Mesenchymal stem cell (in vitro differentiated cells and primary cell): ENCODE results near the gene TENM3.

Experiments used
- DNase-seq: peaks from one replicate; pipeline ENCODE4 v3.0.0-alpha.2; 2013
- H2AFZ ChIP-seq: one replicate; pipeline ENCODE4 v1.6.1; 2013; ENCODE audit warnings: low read depth, mild to moderate bottlenecking, control low read depth, inconsistent platforms, low read length, moderate library complexity
- H2AK5ac ChIP-seq: 2 replicates; pipeline ENCODE4 v1.6.1; 2013; ENCODE audit warnings: low read length, moderate library complexity, mild to moderate bottlenecking, inconsistent platforms; ENCODE audit not compliant: severe bottlenecking
- H2BK120ac ChIP-seq: one replicate; pipeline ENCODE4 v1.6.1; 2013; ENCODE audit warnings: low read depth, mild to moderate bottlenecking, inconsistent platforms, low read length, moderate library complexity
- H2BK12ac ChIP-seq, 2 experiments: one replicate each; pipeline ENCODE4 v1.6.1; 2013; ENCODE audit warnings: inconsistent platforms in 2 of 2, low read length in 2 of 2, mild to moderate bottlenecking in 2 of 2, moderate library complexity in 2 of 2, control low read depth in 1 of 2
- H2BK15ac ChIP-seq: one replicate; pipeline ENCODE4 v1.6.1; 2013; ENCODE audit warnings: mild to moderate bottlenecking, low read depth, inconsistent platforms; ENCODE audit not compliant: poor library complexity, severe bottlenecking
- H2BK5ac ChIP-seq: 2 replicates; pipeline ENCODE4 v1.6.1; 2013; ENCODE audit warnings: low read depth, mild to moderate bottlenecking, low read length, control low read depth, inconsistent platforms; ENCODE audit not compliant: poor library complexity, severe bottlenecking
- H3K14ac ChIP-seq, 2 experiments: one replicate each; pipeline ENCODE4 v1.6.1; 2013; ENCODE audit warnings: inconsistent platforms in 2 of 2, low read length in 2 of 2, control low read depth in 1 of 2, mild to moderate bottlenecking in 1 of 2, moderate library complexity in 1 of 2
- H3K18ac ChIP-seq, 2 experiments: one replicate each; pipeline ENCODE4 v1.6.1; 2013; ENCODE audit warnings: inconsistent platforms in 2 of 2, low read length in 2 of 2, control low read depth in 1 of 2, low read depth in 1 of 2, mild to moderate bottlenecking in 1 of 2
- H3K23ac ChIP-seq, 2 experiments: one replicate each; pipeline ENCODE4 v1.6.1; 2013; ENCODE audit warnings: inconsistent platforms in 2 of 2, low read length in 2 of 2, mild to moderate bottlenecking in 2 of 2, moderate library complexity in 2 of 2, control low read depth in 1 of 2
- H3K27ac ChIP-seq: 2 replicates; pipeline ENCODE4 v1.5.1; 2013; ENCODE audit warnings: mild to moderate bottlenecking, moderate library complexity, low read length, control low read depth, inconsistent platforms; ENCODE audit not compliant: poor library complexity, severe bottlenecking
- H3K27me3 ChIP-seq, 2 experiments: 2 replicates each; pipeline versions ENCODE4 v1.6.1 to v1.7.0; 2013; ENCODE audit warnings: low read length in 2 of 2, mild to moderate bottlenecking in 2 of 2, moderate library complexity in 2 of 2, control low read depth in 1 of 2, inconsistent platforms in 1 of 2; ENCODE audit not compliant: control insufficient read depth in 1 of 2, insufficient read depth in 1 of 2
- H3K36me3 ChIP-seq, 2 experiments: 2 replicates each; pipeline versions ENCODE4 v1.6.1 to v1.7.0; 2013; ENCODE audit warnings: low read length in 2 of 2, control low read depth in 1 of 2, inconsistent platforms in 1 of 2, low read depth in 1 of 2, mild to moderate bottlenecking in 1 of 2; ENCODE audit not compliant: insufficient read depth in 2 of 2, control insufficient read depth in 1 of 2
- H3K4ac ChIP-seq, 2 experiments: one replicate each; pipeline ENCODE4 v1.6.1; 2013; ENCODE audit warnings: inconsistent platforms in 2 of 2, low read length in 2 of 2, mild to moderate bottlenecking in 2 of 2, moderate library complexity in 2 of 2, control low read depth in 1 of 2, low read depth in 1 of 2
- H3K4me1 ChIP-seq: 2 replicates; pipeline ENCODE4 v1.6.1; 2013; ENCODE audit warnings: low read depth, low read length, control low read depth; ENCODE audit not compliant: control insufficient read depth, insufficient read depth
- H3K4me2 ChIP-seq: 2 replicates; pipeline ENCODE4 v1.6.1; 2013; ENCODE audit warnings: low read length, mild to moderate bottlenecking, inconsistent platforms; ENCODE audit not compliant: poor library complexity, severe bottlenecking
- H3K4me3 ChIP-seq, 2 experiments: 2 replicates each; pipeline versions ENCODE4 v1.5.1 to v1.7.0; 2013; ENCODE audit warnings: low read length in 2 of 2, mild to moderate bottlenecking in 2 of 2, control low read depth in 1 of 2, low read depth in 1 of 2; ENCODE audit not compliant: insufficient read depth in 1 of 2
- H3K79me1 ChIP-seq: replicated peaks from 2 replicates; pipeline ENCODE4 v1.6.1; 2013; ENCODE audit warnings: mild to moderate bottlenecking, control low read depth, low read length, inconsistent platforms; ENCODE audit not compliant: poor library complexity, severe bottlenecking
- H3K9ac ChIP-seq: 2 replicates; pipeline ENCODE4 v1.7.0; 2013; ENCODE audit warnings: mild to moderate bottlenecking, low read length, moderate library complexity
- H3K9me3 ChIP-seq: 2 replicates; pipeline ENCODE4 v1.7.0; 2013; ENCODE audit warnings: mild to moderate bottlenecking, low read length; ENCODE audit not compliant: control insufficient read depth
- H4K8ac ChIP-seq: one replicate; pipeline ENCODE4 v1.6.1; 2013; ENCODE audit warnings: inconsistent platforms, mild to moderate bottlenecking, low read length, moderate library complexity
- H4K91ac ChIP-seq: one replicate; pipeline ENCODE4 v1.6.1; 2013; ENCODE audit warnings: mild to moderate bottlenecking, low read length, inconsistent platforms
- WGBS: methylation state at CpG from one replicate; pipeline ENCODE4 v1.1.7; 2013; ENCODE audit warnings: mixed read lengths; 5-methylcytosine and 5-hydroxymethylcytosine counted together

Gene TENM3

DNA sequence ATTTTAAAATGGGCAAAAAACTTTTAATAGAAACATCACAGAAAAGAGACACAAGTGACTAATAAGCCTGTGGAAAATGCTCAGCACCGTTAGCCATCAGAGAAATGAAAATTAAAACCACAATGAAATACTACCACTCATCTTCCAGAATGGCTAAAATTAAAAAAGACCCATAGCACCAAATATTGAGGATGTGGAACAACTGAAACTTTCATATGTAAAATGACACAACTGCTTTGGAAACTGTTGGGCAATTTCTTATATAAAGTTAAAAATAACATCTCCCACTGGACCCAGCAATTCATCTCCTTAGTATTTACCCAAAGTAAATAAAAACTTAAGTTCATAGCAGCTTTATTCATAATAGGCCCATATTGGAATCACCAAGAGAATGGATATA lies 94.2 kb downstream of the TENM3 start:
- Histone ChIP-seq H3K4ac (no peak overlapping the region), H3K36me3 (no peaks in the 10 kb centered on the region), H3K14ac (no peak overlapping the region), H2BK15ac (no peak overlapping the region), H3K18ac (no peak overlapping the region), H3K27ac (no peak overlapping the region), H3K4me3 (no peak overlapping the region), H2BK5ac (no peak overlapping the region), H3K9ac (no peak overlapping the region), H3K9me3 (no peaks in the 10 kb centered on the region), H3K23ac (no peak overlapping the region), H2BK12ac (no peak overlapping the region), H4K8ac (no peak overlapping the region), H2AK5ac (no peak overlapping the region), H3K4me1 (peaks cover 3% of the 10 kb centered on the region), H3K4me2 (no peak overlapping the region), H3K27me3 (no peaks in the 10 kb centered on the region), H3K79me1 (no peaks in the 10 kb centered on the region), H2AFZ (no peak overlapping the region), H2BK120ac (no peak overlapping the region), H4K91ac (no peak overlapping the region)
- WGBS: 71% methylated on average over 1 of the region's 1 CpG
- DNase-seq: no peak

DNA sequence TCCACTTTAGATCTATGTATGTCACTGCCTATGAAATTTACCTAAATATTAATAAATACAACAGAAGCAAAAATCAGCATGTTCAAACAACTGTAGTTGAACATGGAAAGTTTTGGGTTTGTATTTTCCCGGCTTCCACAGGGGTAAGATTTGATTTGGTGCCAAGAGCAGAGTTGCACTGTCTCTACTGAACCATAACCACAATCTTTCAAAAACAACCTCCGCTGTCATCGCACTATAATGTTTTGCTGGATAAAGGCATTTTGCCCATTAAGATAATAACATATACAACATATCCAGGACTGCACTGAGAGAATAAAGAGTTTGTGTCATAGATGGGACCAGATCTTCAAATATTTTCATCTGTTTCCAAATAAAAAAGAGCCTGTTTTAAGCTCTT lies 94.9 kb downstream of the TENM3 start:
- H3K18ac ChIP-seq: no peak overlapping the region
- no peaks in the 10 kb centered on the region for H3K27me3 ChIP-seq
- H3K27ac ChIP-seq: no peak overlapping the region
- H3K4me2 ChIP-seq: no peak overlapping the region
- H2AK5ac ChIP-seq: no peak overlapping the region
- no peak overlapping the region for H2BK12ac ChIP-seq
- H3K9ac ChIP-seq: no peak overlapping the region
- no peak overlapping the region for H2BK120ac ChIP-seq
- H3K4ac ChIP-seq: no peak overlapping the region
- no peak overlapping the region for H3K14ac ChIP-seq
- no peak overlapping the region for H4K91ac ChIP-seq
- no peak for DNase-seq
- no peaks in the 10 kb centered on the region for H3K9me3 ChIP-seq
- H3K36me3 ChIP-seq: no peaks in the 10 kb centered on the region
- H3K23ac ChIP-seq: no peak overlapping the region
- no peak overlapping the region for H2BK15ac ChIP-seq
- H3K4me1 ChIP-seq: peaks cover 3% of the 10 kb centered on the region
- no peak overlapping the region for H4K8ac ChIP-seq
- WGBS: no CpG with 5 or more reads among the region's 3 CpGs
- no peak overlapping the region for H3K4me3 ChIP-seq
- H3K79me1 ChIP-seq: no peaks in the 10 kb centered on the region
- no peak overlapping the region for H2BK5ac ChIP-seq
- no peak overlapping the region for H2AFZ ChIP-seq

DNA sequence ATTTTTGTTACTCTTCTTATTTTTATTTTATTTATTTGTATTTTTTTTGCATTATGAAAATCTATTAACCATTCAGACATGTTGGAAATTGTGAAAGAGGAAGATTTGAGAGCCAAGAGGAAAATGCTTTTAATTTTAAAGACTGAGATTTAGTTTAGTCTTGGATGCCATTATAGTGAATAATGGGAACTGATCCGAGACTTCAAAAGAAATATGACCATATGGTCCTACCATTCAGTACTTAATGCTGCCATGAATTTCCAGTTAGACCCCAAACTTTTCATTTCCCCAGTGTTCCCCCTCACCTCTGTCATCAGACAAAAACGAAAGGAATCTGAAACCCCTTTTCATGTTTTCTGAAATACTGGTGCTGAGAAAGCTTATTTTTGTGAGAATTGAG lies 95.5 kb downstream of the TENM3 start:
- no peak overlapping the region for H2BK15ac ChIP-seq
- no peak overlapping the region for H3K23ac ChIP-seq
- H3K27ac ChIP-seq: peak overlapping the region; percentile 74

DNA sequence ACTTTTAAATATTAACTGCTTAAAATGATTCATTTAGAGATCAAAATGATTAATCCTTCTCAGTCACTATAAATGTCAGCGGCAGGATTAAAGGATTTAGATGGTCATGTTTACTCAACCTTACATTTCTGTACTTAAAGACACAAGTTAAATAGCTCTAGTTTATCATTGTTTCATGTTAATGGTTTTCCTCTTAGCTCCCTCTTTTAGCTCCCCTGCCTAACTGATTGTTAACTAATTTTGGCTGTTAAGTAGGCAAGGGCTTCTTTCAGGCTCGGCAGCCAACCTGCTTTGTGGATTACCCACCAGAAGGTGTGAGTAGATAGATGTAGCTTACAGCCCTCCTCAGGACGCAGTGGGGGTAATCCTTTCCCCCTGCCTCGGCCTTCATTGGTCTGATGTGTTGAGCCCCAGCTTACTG lies 96.0 kb downstream of the TENM3 start:
- no peak overlapping the region for H4K8ac ChIP-seq
- 28% methylated on average over 3 of the region's 4 CpGs for WGBS
- DNase-seq: no peak
- H3K4me1 ChIP-seq: peaks cover 3% of the 10 kb centered on the region
- H2BK12ac ChIP-seq: no peak overlapping the region
- no peak overlapping the region for H3K4ac ChIP-seq
- no peak overlapping the region for H2BK120ac ChIP-seq
- H4K91ac ChIP-seq: no peak overlapping the region
- no peak overlapping the region for H3K23ac ChIP-seq
- H3K27me3 ChIP-seq: no peaks in the 10 kb centered on the region
- no peaks in the 10 kb centered on the region for H3K9me3 ChIP-seq
- H3K14ac ChIP-seq: no peak overlapping the region
- no peak overlapping the region for H3K9ac ChIP-seq
- H3K18ac ChIP-seq: no peak overlapping the region
- H3K79me1 ChIP-seq: no peaks in the 10 kb centered on the region
- H2BK5ac ChIP-seq: no peak overlapping the region
- H3K36me3 ChIP-seq: no peaks in the 10 kb centered on the region
- peak overlapping the region; percentile 3 for H3K4me2 ChIP-seq
- H2AFZ ChIP-seq: no peak overlapping the region
- no peak overlapping the region for H3K4me3 ChIP-seq
- no peak overlapping the region for H2BK15ac ChIP-seq
- H3K27ac ChIP-seq: peak overlapping the region; percentile 65
- H2AK5ac ChIP-seq: peak overlapping the region; percentile 65

More for the DNA sequence above, 95.5 kb downstream of the TENM3 start:
- H3K27me3 ChIP-seq: no peaks in the 10 kb centered on the region
- no peaks in the 10 kb centered on the region for H3K79me1 ChIP-seq
- no peak overlapping the region for H2BK5ac ChIP-seq
- H3K4ac ChIP-seq: no peak overlapping the region
- no peak overlapping the region for H2BK12ac ChIP-seq
- H3K4me1 ChIP-seq: peaks cover 3% of the 10 kb centered on the region
- DNase-seq: no peak
- no peak overlapping the region for H3K18ac ChIP-seq
- H3K9me3 ChIP-seq: no peaks in the 10 kb centered on the region
- H4K8ac ChIP-seq: no peak overlapping the region
- H3K4me3 ChIP-seq: no peak overlapping the region
- no peaks in the 10 kb centered on the region for H3K36me3 ChIP-seq
- H4K91ac ChIP-seq: no peak overlapping the region
- no peak overlapping the region for H3K9ac ChIP-seq
- no peak overlapping the region for H2BK120ac ChIP-seq
- H2AK5ac ChIP-seq: no peak overlapping the region
- no peak overlapping the region for H3K14ac ChIP-seq
- WGBS: no CpG with 5 or more reads among the region's 2 CpGs
- H3K4me2 ChIP-seq: peak overlapping the region; percentile 47
- H2AFZ ChIP-seq: no peak overlapping the region
